ENCODE data around the gene TERB1.

- TF ChIP-seq CTCF (conservative IDR thresholded peaks at IDR 0.05; ENCODE audit: low read length): no peak
- no peak for TF ChIP-seq EZH2phosphoT487 (IDR thresholded peaks at IDR 0.05; ENCODE audit: borderline replicate concordance)
These were observed 54.7 kb downstream of the TERB1 start for GRCh38 chr16:66746682-66747081.

Measured in Loucy (cell line).